DMS53 treated with DMSO at 0.1 percent for 48 hours (cell line): ENCODE data around the gene TSEN34.

ENCODE experiments used
- DNase-seq: peaks from one replicate; lab custom pipeline; 2025; ENCODE audit not compliant: unreplicated experiment; lab: John Stamatoyannopoulos, UW

The TSEN34 gene

DNA sequence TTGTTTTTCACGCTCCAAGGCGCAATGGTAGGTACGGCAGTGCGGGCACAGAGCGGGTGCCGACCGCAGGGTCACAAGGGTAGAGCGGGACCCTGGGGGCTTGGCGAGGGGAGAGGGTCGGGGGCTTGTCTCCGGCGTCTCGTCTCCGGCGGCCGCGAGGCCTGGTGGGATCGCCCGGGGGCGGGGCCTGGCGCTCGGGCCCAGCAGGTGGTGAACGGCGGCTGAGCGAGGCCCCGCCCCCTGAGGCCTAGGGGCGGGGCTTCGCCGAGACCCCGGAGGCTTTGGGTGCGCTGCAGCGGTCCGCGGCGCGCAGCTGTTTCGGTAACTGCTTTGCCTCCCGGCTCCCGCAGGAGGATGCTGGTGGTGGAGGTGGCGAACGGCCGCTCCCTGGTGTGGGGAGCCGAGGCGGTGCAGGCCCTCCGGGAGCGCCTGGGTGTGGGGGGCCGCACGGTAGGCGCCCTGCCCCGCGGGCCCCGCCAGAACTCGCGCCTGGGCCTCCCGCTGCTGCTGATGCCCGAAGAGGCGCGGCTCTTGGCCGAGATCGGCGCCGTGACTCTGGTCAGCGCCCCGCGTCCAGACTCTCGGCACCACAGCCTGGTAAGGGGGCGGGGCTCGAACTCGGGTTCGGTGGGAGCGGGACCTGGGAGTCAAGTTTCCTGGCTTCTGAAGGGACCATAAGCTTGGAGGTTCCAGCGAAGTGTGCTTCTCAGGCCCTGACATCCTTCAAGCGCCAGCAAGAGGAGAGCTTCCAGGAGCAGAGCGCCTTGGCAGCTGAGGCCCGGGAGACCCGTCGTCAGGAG lies at the start of gene TSEN34:
Gene TSEN34, plus strand, starts transcription at position 298 of the 800 bp plus-strand sequence. Its CDS starts 57 bp downstream, at position 355.
- DNase-seq, result peak; percentile 80

DNA sequence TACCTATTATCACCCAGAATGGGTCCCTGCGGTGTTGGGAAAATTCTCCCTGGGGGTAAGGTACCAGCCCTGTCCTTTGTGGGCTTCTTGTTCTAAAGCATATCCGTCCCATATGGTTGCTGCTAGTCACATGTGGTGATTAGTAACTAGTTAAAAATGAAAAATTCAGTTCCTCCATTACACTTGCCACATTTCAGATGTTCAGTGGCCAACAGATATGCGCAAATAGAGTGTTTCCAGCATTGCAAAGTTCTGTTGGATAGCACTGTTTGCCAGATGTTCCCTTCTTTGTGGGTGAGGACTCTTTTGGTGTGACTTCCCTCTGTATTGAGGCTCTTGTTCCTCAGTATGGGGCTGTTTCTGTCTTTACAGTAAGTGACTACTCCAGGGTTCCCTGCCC lies 49.8 kb upstream of the TSEN34 start:
- DNase-seq, result no peak

DNA sequence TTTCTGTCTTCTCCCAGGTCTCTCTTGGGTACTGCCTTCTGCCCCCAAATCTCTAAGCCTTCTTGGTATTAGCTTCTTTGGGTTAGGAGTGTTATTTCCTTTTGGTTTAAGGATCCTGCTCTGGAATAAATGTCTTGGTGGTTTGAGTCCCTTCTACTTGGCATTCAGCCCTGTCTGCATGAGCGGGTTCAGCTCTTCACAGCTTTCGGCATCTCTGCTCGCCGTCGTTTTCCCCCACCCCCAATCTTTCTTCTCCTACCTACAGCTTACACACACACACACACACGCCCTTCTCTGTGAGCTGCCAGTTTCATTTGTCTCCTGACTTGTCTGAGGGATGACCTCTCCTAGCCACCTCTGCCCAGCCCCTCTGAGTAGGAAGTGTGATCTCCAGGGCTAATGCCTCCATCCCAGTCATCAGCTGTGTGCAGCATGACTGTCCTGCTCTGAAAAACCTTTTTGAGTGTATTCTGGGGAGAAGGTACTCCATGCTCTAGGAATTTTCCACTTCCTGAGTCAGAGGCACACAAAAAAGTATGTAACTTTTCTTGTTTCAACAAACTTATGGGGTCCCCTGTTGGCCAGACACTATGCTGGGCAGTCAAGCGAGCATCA lies 48.8 kb upstream of the TSEN34 start:
- DNase-seq, result no peak

DNA sequence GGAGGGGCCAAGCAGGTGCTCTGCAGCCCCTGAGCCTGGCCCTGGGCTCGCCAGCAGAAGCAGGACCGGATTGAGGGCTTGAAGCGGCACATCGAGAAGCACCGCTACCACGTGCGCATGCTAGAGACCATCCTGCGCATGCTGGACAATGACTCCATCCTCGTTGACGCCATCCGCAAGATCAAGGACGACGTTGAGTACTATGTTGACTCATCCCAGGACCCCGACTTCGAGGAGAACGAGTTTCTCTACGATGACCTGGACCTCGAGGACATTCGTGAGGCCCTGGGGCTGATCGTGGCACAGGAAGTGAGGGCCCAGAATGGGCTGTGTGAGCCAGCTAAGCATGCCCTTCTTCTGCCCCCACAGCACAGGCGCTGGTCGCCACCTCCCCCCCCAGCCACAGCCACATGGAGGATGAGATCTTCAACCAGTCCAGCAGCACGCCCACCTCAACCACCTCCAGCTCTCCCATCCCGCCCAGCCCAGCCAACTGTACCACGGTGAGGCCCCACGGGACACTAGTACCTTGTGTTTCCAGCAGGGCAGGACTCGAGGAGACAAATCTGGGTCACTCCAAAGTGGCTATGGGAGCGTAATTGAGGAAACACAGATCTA lies 45.5 kb upstream of the TSEN34 start:
- no peak for DNase-seq

DNA sequence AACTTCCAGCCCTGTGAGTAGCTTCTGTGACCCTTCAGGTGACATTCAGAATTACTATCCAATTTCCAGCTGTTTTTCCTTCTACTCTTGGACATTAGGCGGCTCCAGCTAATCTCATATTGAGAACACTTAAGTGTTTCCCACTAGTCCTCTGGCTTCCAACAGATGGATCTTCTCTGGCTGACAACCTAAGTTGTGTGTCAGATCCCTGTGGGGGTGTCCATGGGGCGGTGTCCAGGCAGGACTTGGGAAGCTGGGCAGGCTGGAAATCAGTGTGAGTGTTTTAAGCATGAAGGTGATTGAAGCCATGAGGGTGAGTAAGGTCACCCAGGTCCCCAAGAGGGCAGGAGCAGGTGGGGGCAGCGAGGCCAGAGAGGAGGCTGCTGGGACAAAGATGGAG lies 43.4 kb upstream of the TSEN34 start:
- no peak for DNase-seq

DNA sequence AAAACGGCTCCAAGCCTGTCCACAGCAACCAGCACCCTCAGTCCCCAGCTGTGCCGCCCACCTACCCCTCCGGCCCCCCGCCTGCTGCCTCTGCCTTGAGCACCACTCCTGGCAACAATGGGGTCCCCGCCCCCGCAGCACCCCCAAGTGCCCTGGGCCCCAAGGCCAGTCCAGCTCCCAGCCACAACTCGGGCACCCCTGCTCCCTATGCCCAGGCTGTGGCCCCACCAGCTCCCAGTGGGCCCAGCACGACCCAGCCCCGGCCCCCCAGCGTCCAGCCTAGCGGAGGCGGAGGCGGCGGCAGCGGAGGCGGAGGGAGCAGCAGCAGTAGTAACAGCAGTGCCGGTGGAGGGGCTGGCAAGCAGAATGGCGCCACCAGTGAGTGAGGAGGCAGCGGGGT lies 43.0 kb upstream of the TSEN34 start:
- DNase-seq, result no peak

DNA sequence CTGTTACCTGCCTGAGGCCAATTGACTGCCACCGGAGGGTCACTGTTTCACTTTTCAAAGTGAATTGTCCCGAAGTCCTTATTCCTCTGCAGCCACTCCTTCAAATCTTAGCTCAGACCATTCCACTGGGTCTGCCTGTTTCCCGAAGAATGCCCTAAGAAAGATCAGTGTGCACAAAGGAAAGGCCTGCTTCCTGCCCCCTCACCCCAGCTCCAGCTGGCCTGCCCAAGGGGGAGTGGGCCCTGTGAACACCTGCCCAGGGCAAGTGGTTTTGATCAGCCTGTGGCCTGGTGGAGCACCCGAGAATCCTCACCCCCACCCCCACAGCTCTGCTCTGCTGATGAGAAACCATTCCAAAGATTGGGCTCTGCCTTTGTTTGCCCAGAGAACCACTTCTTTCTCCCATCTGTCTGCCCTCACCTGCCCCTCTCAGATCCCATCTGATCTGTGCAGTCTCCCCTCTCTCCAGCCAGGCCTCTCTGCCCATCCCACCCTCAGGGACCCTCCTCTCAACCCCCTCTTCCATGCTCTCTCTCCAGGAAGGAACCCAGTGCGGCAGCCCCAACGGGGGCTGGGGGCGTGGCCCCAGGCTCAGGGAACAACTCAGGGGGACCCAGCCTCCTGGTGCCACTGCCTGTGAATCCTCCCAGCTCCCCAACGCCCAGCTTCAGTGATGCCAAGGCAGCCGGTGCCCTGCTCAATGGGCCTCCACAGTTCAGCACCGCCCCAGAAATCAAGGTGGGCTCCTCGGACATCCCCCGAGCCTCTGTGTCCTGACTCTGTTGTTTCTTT lies 41.9 kb upstream of the TSEN34 start:
- DNase-seq, result no peak

DNA sequence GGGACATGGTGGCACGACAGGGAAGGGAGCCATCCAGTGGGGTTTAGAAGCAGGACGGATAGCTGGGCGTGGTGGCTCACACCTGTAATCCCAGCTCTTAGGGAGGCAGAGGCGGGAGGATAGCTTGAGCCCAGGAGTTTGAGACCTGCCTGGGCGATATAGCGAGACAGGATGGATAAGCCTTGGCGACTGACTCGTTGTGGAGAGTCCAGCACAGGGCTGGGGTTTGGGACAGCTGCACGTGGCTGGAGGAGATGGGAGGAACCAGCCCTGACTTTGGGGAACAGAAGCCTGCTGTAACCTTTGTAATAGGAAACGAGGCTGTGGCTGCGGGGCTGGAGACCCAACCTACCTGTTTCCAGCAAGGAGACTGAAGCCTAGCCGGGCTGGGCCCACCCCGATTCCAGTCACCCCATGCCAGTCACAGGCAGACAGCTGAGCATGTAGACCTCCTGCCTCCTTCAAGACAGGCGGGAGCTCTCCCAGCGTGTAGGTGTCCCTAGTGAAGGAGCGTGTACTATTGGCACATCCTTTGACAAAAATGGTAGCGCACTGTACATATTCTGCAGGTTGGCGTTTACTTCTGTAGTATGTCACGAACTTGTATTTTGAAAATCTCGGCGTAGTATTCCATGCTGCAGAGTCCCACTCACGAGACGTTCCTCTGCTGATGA lies 39.6 kb upstream of the TSEN34 start:
- DNase-seq, result no peak

DNA sequence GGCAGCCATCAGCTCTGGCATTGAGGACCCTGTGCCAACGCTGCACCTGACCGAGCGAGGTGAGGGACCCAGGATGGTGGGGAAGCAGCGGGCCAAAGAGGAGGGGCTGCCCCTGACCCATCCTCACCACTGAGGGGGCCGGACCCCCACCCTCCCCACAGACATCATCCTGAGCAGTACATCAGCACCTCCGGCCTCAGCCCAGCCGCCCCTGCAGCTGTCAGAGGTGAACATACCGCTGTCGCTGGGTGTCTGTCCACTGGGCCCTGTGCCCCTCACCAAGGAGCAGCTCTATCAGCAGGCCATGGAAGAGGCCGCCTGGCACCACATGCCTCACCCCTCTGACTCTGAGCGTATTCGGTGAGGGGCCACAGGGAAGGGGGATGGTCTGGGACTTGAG lies 38.8 kb upstream of the TSEN34 start:
- DNase-seq, result no peak

DNA sequence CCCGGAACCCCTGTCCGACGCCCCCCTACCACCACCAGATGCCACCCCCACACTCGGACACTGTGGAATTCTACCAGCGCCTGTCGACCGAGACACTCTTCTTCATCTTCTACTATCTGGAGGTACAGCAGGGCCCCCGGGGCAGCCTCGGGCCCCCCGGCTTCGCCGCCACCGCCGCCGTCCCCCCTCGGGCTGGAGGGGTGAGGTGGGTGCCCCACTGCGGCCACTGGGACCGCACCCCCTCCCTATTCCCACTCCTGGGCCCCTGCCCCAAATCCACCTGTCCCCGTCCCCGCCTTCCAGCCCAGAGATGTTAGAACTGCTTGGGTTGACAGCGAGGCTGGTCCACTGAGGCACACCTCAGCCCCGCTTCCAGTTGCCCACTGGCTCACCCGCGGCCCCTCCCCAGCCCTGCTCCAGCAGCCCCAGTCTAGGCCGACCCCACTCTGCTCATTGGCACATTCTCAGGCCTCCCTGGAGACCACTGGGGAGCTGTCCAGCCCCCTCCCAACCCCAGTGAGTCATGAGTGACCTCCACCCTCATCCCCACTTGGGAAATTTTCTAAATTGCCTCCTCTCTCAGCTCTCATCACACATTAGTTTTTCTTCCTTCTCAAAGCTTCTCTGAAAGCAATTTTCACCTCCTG lies 38.1 kb upstream of the TSEN34 start:
- DNase-seq, result no peak

DNA sequence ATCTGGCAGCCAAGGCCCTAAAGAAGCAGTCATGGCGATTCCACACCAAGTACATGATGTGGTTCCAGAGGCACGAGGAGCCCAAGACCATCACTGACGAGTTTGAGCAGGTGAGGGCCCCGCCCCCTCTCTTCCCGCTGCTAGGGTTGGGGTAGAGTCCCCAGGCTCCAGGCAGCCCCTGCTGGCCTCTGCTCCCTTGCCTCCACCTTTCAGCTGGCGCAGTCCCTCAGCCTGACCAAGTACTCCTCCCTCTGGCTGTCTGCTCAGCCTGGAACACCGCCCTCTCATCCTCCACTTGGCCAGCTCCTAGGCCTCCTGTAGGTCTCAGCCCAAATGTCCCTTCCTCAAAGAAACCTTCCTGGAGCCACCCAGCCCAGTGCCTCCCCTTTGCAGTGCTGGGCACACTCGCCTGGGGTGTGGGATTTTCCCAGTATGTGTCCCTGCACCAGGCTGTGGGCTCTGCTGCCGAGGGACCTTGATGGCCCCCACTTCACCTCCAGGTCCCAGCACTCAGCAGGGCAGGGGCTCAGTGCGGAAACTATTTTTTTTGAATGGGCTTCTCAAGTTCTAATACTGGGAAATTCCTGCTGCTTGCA lies 37.3 kb upstream of the TSEN34 start:
- no peak for DNase-seq

DNA sequence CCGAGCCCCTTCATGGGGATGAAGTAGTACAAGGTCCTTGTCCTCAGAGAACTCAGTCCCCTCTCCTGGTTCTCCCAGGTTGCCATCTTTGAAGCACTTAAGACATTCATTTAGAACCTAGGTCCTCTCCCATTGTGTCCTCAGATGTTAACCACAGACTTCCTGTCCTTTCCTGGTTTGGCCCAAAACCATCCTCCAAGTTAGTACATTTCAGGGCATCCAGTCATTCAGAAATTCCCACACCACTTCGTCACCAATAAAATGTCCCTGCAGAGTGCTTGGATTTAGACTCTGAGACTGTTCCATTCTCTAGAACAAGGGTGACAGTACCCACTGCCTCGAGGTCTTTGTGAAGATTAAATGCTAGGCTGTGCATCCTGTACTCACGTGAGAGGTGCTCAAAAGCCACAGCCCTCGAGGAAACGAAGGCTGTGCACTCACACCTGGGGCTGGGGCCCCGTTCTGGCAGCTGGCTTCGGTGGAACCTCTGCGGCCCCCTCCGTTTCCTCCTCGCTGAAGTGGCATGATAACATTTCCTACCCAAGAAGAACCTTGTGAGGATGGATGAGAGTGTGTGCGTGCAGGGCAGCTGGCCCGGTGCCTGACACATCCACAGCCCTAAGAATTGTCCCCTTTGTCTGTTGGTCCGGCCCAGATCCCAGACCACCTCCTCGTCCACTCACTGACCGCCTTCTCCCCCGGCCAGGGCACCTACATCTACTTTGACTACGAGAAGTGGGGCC lies 36.3 kb upstream of the TSEN34 start:
- DNase-seq, result no peak

DNA sequence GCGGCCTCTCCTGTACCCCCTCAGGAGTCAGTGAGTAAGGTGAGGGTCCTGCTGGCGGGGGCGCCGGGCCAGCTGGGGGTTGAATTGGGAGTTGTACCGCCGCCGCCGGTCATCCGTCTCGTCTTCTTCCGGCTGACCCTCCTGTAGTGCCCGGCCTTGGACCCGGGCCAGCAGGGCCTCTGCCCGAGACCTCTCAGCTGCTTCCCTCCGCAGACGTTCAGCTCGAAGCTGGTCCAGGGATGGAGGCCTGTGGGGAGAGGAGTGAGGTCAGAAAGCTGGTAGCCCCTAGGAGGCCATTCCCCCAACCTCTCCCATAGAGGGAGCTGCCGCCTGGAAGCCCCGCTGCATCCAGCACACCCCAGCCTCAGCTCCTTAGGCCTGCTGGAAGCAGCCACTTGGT lies 35.4 kb upstream of the TSEN34 start:
- DNase-seq, result no peak

DNA sequence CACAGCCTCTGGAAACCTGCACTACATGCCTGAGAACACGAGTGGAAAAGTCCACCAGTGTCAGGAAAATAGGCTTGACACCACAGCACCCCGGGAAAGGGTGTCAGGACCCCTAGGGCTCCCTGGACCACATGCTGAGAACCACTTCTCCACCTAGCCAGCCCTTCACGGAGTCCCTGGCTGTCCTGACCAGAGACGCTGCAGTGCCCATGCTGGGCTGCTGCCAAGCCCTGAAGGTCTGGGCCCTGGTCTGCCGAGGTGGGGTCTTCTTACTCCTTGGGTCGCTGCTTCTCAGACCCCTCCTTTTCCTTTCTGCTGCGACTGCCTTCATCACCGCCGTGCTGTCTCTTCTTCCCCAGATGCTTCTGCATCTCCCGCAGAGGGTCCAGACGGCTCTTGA lies 34.6 kb upstream of the TSEN34 start:
- DNase-seq, result no peak

DNA sequence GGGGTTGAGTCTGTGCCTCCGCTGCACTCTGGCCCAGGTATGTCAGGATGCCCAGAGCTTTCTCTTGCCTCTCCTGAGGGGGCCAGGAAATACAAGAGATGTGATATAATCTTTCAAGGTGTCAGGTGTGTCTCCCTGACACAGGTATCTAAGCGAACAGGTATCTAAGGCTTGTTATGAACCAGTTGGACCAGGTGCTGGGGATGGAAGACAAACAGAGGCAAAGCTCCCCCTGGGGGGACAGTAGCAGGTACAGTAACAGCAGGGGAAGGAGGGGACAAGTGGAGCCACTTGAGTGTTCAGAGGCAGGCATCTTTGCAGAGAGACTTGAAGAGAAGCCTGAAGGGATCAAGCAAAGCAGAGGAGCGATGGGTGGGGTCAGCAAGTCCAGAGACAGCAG lies 34.2 kb upstream of the TSEN34 start:
- DNase-seq, result no peak

DNA sequence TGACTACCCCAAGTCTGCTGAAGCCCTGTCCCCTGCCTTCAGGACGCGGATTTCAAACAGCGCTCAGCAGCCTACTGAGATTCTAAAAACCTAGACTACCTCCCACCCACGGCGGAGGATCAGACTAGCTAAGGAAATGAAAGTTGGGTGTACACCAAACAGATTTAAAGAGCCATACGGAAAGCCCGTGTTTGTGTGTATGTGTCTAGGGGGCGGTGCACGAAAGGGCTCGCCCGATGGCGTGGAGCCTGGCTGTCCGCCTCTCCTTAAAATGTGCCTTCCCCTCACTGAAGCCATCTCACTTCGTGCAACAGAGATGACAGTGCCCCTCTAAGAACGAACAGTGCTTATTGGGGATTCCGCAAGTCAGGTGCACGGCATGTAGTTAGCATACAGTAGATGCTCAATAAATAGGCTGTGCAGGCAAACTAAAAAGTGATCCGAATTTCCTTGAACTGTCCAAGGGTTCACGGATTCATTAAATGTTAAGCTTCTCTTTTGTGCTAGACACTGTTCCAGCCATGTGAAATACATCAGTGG lies 32.2 kb upstream of the TSEN34 start:
- no peak for DNase-seq

DNA sequence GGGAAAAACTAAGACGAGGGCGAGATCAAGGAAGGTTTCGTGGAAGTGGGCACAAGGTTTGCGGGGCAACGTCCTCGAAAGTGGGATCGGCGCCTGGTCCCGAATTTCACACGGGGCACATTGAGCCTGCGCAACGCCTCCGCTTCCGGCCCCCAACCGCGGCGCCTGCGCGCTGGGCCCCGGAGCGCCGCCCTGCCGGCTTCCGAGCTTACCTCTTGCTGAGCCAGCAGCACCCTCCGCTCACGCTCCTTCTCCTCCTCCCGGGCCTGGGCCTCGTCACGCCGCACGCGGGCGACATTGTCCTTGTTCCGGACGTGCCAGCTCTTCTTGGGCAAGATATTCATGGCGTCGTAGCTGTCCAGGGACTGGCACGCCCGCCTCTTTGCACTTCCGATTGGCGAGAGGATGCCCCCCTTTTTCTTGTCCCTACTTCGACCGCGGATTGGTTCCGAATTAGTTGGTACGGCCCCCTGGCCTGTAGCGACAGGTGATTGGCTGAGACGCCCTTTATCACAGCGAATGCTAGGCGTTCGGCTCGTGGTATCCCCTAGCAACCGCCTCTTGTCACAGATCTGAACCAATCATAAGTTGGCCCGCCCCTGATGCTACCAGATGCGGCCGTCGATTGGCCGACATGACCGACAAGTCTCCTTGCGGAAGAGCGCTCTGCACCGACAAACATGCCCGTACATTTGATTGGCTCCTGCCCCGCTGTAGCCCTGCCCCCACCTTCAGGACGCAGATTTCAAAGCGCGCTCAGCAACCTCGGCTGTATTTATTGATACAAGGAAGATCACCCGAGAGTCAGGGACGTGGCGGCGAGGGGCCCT lies 31.5 kb upstream of the TSEN34 start, which contains the start of gene LENG1:
Gene LENG1, minus strand, starts transcription at position 370 of the 830 bp plus-strand sequence. Its CDS starts 26 bp downstream, at position 344.
- DNase-seq, result peak; percentile 99

DNA sequence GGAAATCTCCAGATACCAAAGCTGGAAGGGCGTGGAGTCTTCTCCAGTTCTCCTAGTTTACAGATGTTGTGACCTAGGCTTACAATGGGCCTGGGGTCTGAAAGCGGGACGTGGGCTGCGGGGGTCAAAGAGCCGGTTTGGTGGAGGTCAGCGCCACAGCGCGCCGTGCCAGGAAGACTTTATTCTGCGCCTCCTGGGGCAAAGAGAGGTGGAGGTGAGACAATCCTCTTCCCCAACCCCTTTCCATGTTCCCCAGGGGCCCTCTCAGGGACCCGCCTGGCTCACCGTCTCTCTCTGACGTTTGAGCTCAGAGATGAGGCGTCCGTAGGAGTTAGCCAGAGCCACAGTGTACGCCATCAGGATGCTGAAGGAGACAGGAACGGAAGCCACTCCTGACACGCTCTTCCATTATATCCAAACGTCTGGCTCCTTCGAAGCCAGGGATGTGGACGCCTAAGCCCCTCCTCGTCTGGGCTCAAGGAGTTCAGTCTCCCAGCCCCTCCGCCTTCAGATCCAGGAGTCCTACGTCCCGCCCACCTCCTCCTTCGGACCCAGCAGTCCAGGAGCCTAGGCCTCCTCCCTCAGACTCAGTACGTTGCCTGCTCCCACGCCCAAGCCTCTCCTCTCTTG lies 30.8 kb upstream of the TSEN34 start:
- peak; percentile 54 for DNase-seq
